ENCODE results near the gene SMAD6. TPM values are rescaled to one million over a fixed set of nuclear protein-coding genes. Genes with fewer than 3 reads are reported as not detected.
A peak's percentile ranks its signal among the peaks of the same experiment; 100 is the strongest.
"Not testable (repeated sequence)": the region's sequence is repeated elsewhere in the genome, so short reads cannot be mapped to it uniquely, and the experiment has no call there.

Gene SMAD6
- total and polyA plus RNA-seq, 2 experiments from 2014 or later: 3.6 to 32.9 TPM

GRCh38 chr15:66757521-66757920 lies 55.5 kb downstream of the SMAD6 start:
- H3K27me3 ChIP-seq (replicated peaks; ENCODE audit: insufficient read depth): no peaks in the 10 kb centered on the region
- 45 to 53% methylated on average over 11 of the region's 11 CpGs for WGBS, 2 experiments (ENCODE audit: low coverage in 1 of 2, low lambda C conversion rate in 2 of 2, missing lambda C conversion rate in 2 of 2)
- no peak overlapping the region for H3K27ac ChIP-seq
- TF ChIP-seq EZH2 (IDR thresholded peaks at IDR 0.05; ENCODE audit: insufficient read depth, poor library complexity, severe bottlenecking) (no peak), EZH2phosphoT487 (IDR thresholded peaks at IDR 0.05; ENCODE audit: insufficient read depth, low read depth) (no peak)
- in situ Hi-C loops (cut with MboI): no loop called here
- H3K9me3 ChIP-seq (ENCODE audit: low read depth): no peaks in the 10 kb centered on the region
- no peaks in the 10 kb centered on the region for H3K9me2 ChIP-seq (ENCODE audit: insufficient read depth)
- peaks cover 96% of the 10 kb centered on the region for H3K79me2 ChIP-seq (ENCODE audit: insufficient read depth)
- no peak overlapping the region for H3K4me2 ChIP-seq (ENCODE audit: unreplicated experiment)
- no peak for DNase-seq
- peaks cover 34% of the 10 kb centered on the region for H3F3A ChIP-seq (ENCODE audit: insufficient read depth)
- H2AFZ ChIP-seq: no peak overlapping the region
- H3K4me1 ChIP-seq (ENCODE audit: insufficient read depth): peaks cover 44% of the 10 kb centered on the region
- H3K9ac ChIP-seq: no peak overlapping the region
- no peaks in the 10 kb centered on the region for H4K20me1 ChIP-seq (ENCODE audit: insufficient read depth)
- peaks cover 5% of the 10 kb centered on the region; the same call in 1 of the 2 replicates for H3K36me3 ChIP-seq (ENCODE audit: low read depth)
- H3K4me3 ChIP-seq: no peak overlapping the region

GRCh38 chr15:66758217-66758616 lies 56.2 kb downstream of the SMAD6 start:
- H3K9me2 ChIP-seq (ENCODE audit: insufficient read depth); H3K9me3 ChIP-seq (ENCODE audit: low read depth); H4K20me1 ChIP-seq (ENCODE audit: insufficient read depth); H3K36me3 ChIP-seq (ENCODE audit: low read depth); H3K4me3 ChIP-seq; H2AFZ ChIP-seq; in situ Hi-C loops (cut with MboI); H3K27me3 ChIP-seq (replicated peaks; ENCODE audit: insufficient read depth); DNase-seq: not testable (repeated sequence)
- H3F3A ChIP-seq (ENCODE audit: insufficient read depth): peaks cover 41% of the 10 kb centered on the region
- H3K79me2 ChIP-seq (ENCODE audit: insufficient read depth): peaks cover 96% of the 10 kb centered on the region
- peak overlapping the region; percentile 34; the same call in 1 of the 2 replicates for H3K27ac ChIP-seq
- peaks cover 51% of the 10 kb centered on the region for H3K4me1 ChIP-seq (ENCODE audit: insufficient read depth)
- H3K9ac ChIP-seq: peak overlapping the region; percentile 29; the same call in 1 of the 2 replicates
- peak overlapping the region; percentile 66 for H3K4me2 ChIP-seq (ENCODE audit: unreplicated experiment)
- 84 to 94% methylated on average over 6 of the region's 6 CpGs for WGBS, 2 experiments (ENCODE audit: low coverage in 1 of 2, low lambda C conversion rate in 2 of 2, missing lambda C conversion rate in 2 of 2)

GRCh38 chr15:66758844-66759243 lies 56.8 kb downstream of the SMAD6 start:
- Histone ChIP-seq H3K36me3 (ENCODE audit: low read depth) (peaks cover 5% of the 10 kb centered on the region; the same call in 1 of the 2 replicates), H3K27me3 (replicated peaks; ENCODE audit: insufficient read depth) (no peaks in the 10 kb centered on the region), H3K4me3 (peak overlapping the region; percentile 33), H3K4me2 (ENCODE audit: unreplicated experiment) (peak overlapping the region; percentile 66), H3K4me1 (ENCODE audit: insufficient read depth) (peaks cover 57% of the 10 kb centered on the region), H3K79me2 (ENCODE audit: insufficient read depth) (peaks cover 96% of the 10 kb centered on the region), H3F3A (ENCODE audit: insufficient read depth) (peaks cover 44% of the 10 kb centered on the region), H3K9me3 (ENCODE audit: low read depth) (no peaks in the 10 kb centered on the region), H3K9me2 (ENCODE audit: insufficient read depth) (no peaks in the 10 kb centered on the region), H3K9ac (peak overlapping the region; percentile 29; the same call in 1 of the 2 replicates), H2AFZ (no peak overlapping the region), H3K27ac (peak overlapping the region; percentile 34), H4K20me1 (ENCODE audit: insufficient read depth) (no peaks in the 10 kb centered on the region)
- 7 to 12% methylated on average over 3 of the region's 3 CpGs for WGBS, 2 experiments (ENCODE audit: low coverage in 1 of 2, low lambda C conversion rate in 2 of 2, missing lambda C conversion rate in 2 of 2)
- peak; percentile 74 for DNase-seq
- no peak for TF ChIP-seq EZH2 (IDR thresholded peaks at IDR 0.05; ENCODE audit: insufficient read depth, poor library complexity, severe bottlenecking)
- no peak for TF ChIP-seq EZH2phosphoT487 (IDR thresholded peaks at IDR 0.05; ENCODE audit: insufficient read depth, low read depth)
- in situ Hi-C loops (cut with MboI): no loop called here

GRCh38 chr15:66760097-66760967 lies 58.3 kb downstream of the SMAD6 start:
- Histone ChIP-seq H3K9me2 (ENCODE audit: insufficient read depth) (no peaks in the 10 kb centered on the region), H3F3A (ENCODE audit: insufficient read depth) (peaks cover 52% of the 10 kb centered on the region), H3K36me3 (ENCODE audit: low read depth) (no peaks in the 10 kb centered on the region), H3K9me3 (ENCODE audit: low read depth) (no peaks in the 10 kb centered on the region), H3K9ac (no peak overlapping the region), H3K79me2 (ENCODE audit: insufficient read depth) (peaks cover 96% of the 10 kb centered on the region), H3K27ac (0 out of 2 replicates have a peak overlapping the region, but pooled peaks have one; percentile 25), H3K4me2 (ENCODE audit: unreplicated experiment) (no peak overlapping the region), H3K27me3 (replicated peaks; ENCODE audit: insufficient read depth) (no peaks in the 10 kb centered on the region), H3K4me3 (no peak overlapping the region), H2AFZ (no peak overlapping the region), H4K20me1 (ENCODE audit: insufficient read depth) (no peaks in the 10 kb centered on the region), H3K4me1 (ENCODE audit: insufficient read depth) (peaks cover 68% of the 10 kb centered on the region)
- in situ Hi-C loops (cut with MboI): no loop called here
- no peak for DNase-seq
- WGBS, 2 experiments (ENCODE audit: low coverage in 1 of 2, low lambda C conversion rate in 2 of 2, missing lambda C conversion rate in 2 of 2): 66 to 67% methylated on average over 16 of the region's 16 CpGs
- TF ChIP-seq EZH2phosphoT487 (IDR thresholded peaks at IDR 0.05; ENCODE audit: insufficient read depth, low read depth) (no peak), EZH2 (IDR thresholded peaks at IDR 0.05; ENCODE audit: insufficient read depth, poor library complexity, severe bottlenecking) (no peak)
